HepG2 (cell line): ENCODE measurements around the gene VILL. TPM values are rescaled to one million over a fixed set of nuclear protein-coding genes. Genes with fewer than 3 reads are reported as not detected.
A peak's percentile ranks its signal among the peaks of the same experiment; 100 is the strongest.

Experiments used
- ARNT ChIP-seq: fragments of 450-650 bp; IDR thresholded peaks from 2 replicates; pipeline ENCODE4 v1.6.1; 2017
- ATM ChIP-seq: fragments of 450-650 bp; IDR thresholded peaks from 2 replicates; pipeline ENCODE4 v1.7.1; 2017; ENCODE audit warnings: mild to moderate bottlenecking, borderline replicate concordance
- BHLHE40 ChIP-seq: IDR thresholded peaks from 2 replicates; pipeline ENCODE4 v1.6.1; 2011; ENCODE audit warnings: low read length, improper control_type of control experiment
- DMAP1 ChIP-seq: IDR thresholded peaks from 2 replicates; pipeline ENCODE4 v1.6.1; 2016
- DNMT1 ChIP-seq: sonication (generic); formaldehyde crosslinking; IDR thresholded peaks from 2 replicates; pipeline ENCODE4 v1.5.1; 2020; ENCODE audit warnings: mild to moderate bottlenecking, missing genetic modification reagents
- EP300 ChIP-seq, 3 experiments: sonication (generic) in 1 of 3; formaldehyde crosslinking in 1 of 3; IDR thresholded peaks; 2 replicates each; pipeline versions ENCODE4 v1.5.1 to v1.6.1; 2011 to 2020; ENCODE audit warnings: low read depth in 2 of 3, low read length in 2 of 3, borderline replicate concordance in 1 of 3, improper control_type of control experiment in 1 of 3, mild to moderate bottlenecking in 1 of 3, missing genetic modification reagents in 1 of 3, moderate library complexity in 1 of 3
- ETV5 ChIP-seq: IDR thresholded peaks from 2 replicates; pipeline ENCODE4 v1.6.1; 2018; ENCODE audit warnings: missing biosample characterization, missing genetic modification reagents, inconsistent platforms, borderline replicate concordance
- FOXM1 ChIP-seq: sonication (generic); formaldehyde crosslinking; IDR thresholded peaks from 2 replicates; pipeline ENCODE4 v1.5.0; 2020; ENCODE audit warnings: missing genetic modification reagents
- MAX ChIP-seq: IDR thresholded peaks from 2 replicates; pipeline ENCODE4 v1.6.1; 2012; ENCODE audit warnings: inconsistent platforms
- PAXIP1 ChIP-seq: sonication (generic); formaldehyde crosslinking; conservative IDR thresholded peaks from 2 replicates; pipeline ENCODE4 v1.4.0; 2020; ENCODE audit warnings: mild to moderate bottlenecking, missing genetic modification reagents, moderate library complexity
- PRDM15 ChIP-seq: sonication (generic); formaldehyde crosslinking; IDR thresholded peaks from 2 replicates; pipeline ENCODE4 v1.4.0; 2020; ENCODE audit warnings: missing genetic modification reagents
- RXRA ChIP-seq: sonication (generic); formaldehyde crosslinking; IDR thresholded peaks from 2 replicates; pipeline ENCODE4 v1.5.1; 2020; ENCODE audit warnings: missing genetic modification reagents
- SCMH1 ChIP-seq: sonication (generic); formaldehyde crosslinking; IDR thresholded peaks from 2 replicates; pipeline ENCODE4 v1.9.0; 2021; ENCODE audit warnings: missing genetic modification reagents, mild to moderate bottlenecking, borderline replicate concordance
- TRIM24 ChIP-seq: sonication (generic); formaldehyde crosslinking; IDR thresholded peaks from 2 replicates; pipeline ENCODE4 v1.8.0; 2022; ENCODE audit warnings: mild to moderate bottlenecking, missing genetic modification reagents
- ZBTB1 ChIP-seq: sonication (generic); formaldehyde crosslinking; IDR thresholded peaks from 2 replicates; pipeline ENCODE4 v1.4.0; 2020; ENCODE audit warnings: missing genetic modification reagents, borderline replicate concordance
- ZFY ChIP-seq: sonication (generic); formaldehyde crosslinking; IDR thresholded peaks from 2 replicates; pipeline ENCODE4 v1.4.0; 2020; ENCODE audit warnings: missing genetic modification reagents
- ZNF180 ChIP-seq: sonication (generic); formaldehyde crosslinking; IDR thresholded peaks from 2 replicates; pipeline ENCODE4 v1.4.0; 2020; ENCODE audit warnings: low read depth, missing genetic modification reagents, borderline replicate concordance
- ZNF232 ChIP-seq: sonication (generic); formaldehyde crosslinking; IDR thresholded peaks from 2 replicates; pipeline ENCODE4 v1.4.0; 2020; ENCODE audit warnings: missing genetic modification reagents, borderline replicate concordance
- ZNF253 ChIP-seq: sonication (generic); formaldehyde crosslinking; IDR thresholded peaks from 2 replicates; pipeline ENCODE4 v1.8.0; 2022; ENCODE audit warnings: mild to moderate bottlenecking, missing genetic modification reagents, borderline replicate concordance
- ZNF292 ChIP-seq: sonication (generic); formaldehyde crosslinking; IDR thresholded peaks from 2 replicates; pipeline ENCODE4 v1.8.1; 2022; ENCODE audit warnings: mild to moderate bottlenecking, low read depth, missing genetic modification reagents, borderline replicate concordance
- ZNF619 ChIP-seq: sonication (generic); formaldehyde crosslinking; IDR thresholded peaks from 2 replicates; pipeline ENCODE4 v1.4.0; 2020; ENCODE audit warnings: mild to moderate bottlenecking, missing genetic modification reagents
- ZNF773 ChIP-seq: sonication (generic); formaldehyde crosslinking; IDR thresholded peaks from 2 replicates; pipeline ENCODE4 v1.4.0; 2020; ENCODE audit warnings: missing genetic modification reagents, borderline replicate concordance
- polyA plus RNA-seq, 8 experiments: library from polyadenylated mRNA; depleted of rRNA in 3 of 8; stranded (reverse) in 7 of 8; unstranded in 1 of 8; fragments of >200 nt; fragmentation: Illumina TruSeq in 4 of 8; extraction: Trizol in 4 of 8; gene quantifications; 2 replicates each; pipeline versions ENCODE4 v1.2.1 to v1.2.3, GENCODE V29; 2011 to 2016; ENCODE audit warnings: low read depth in 4 of 8, missing spikeins in 1 of 8, mixed read lengths in 1 of 8; ENCODE audit not compliant: insufficient read depth in 1 of 8
- total RNA-seq, 5 experiments: library from RNA; depleted of rRNA; stranded (reverse); fragments of >200 nt; fragmentation: Illumina TruSeq; extraction: Trizol; gene quantifications; 2 replicates each; pipeline ENCODE4 v1.2.3, GENCODE V29; 2016; ENCODE audit warnings: low read depth in 1 of 5

Gene VILL
- total and polyA plus RNA-seq, 2 of the 13 experiments (the other 11 are each of a cell fraction or from before 2014, with no cell fraction given) = 3.2 to 5.3 TPM

- TF ChIP-seq PRDM15 (CRISPR knock-in tag) (no peak), ZNF232 (CRISPR knock-in tag) (no peak), DMAP1 (no peak), EP300 (IDR thresholded peaks at IDR 0.05; ENCODE audit: low read depth in 2 of 2, low read length in 2 of 2) (peak in 1 of 2 experiments; percentile 11; a peak in 1 of 4 replicates), EP300 (CRISPR knock-in tag; IDR thresholded peaks at IDR 0.05; ENCODE audit: borderline replicate concordance) (no peak), PAXIP1 (CRISPR knock-in tag) (no peak), ARNT (no peak), BHLHE40 (peak; percentile 86), ZNF773 (no peak), ZNF292 (CRISPR knock-in tag) (0 out of 2 replicates have a peak, but pooled peaks have one; percentile 27), ZNF253 (CRISPR knock-in tag) (no peak), FOXM1 (no peak), ZNF619 (CRISPR knock-in tag) (no peak), ZFY (CRISPR knock-in tag) (peak; percentile 52; the same call in 1 of the 2 replicates), ATM (no peak), DNMT1 (no peak), TRIM24 (CRISPR knock-in tag) (no peak), ZBTB1 (no peak), MAX (peak; percentile 94), RXRA (CRISPR knock-in tag) (0 out of 2 replicates have a peak, but pooled peaks have one; percentile 31), SCMH1 (no peak), ETV5 (peak; percentile 30; the same call in 1 of the 2 replicates), ZNF180 (CRISPR knock-in tag) (no peak)
These were observed 5.4 kb downstream of the VILL start (continued) for GRCh38 chr3:37995652-37996641.
